ENCODE measurements around the gene BRD4.

- no peak for TF ChIP-seq CTCF (IDR thresholded peaks at IDR 0.05)
- TF ChIP-seq POLR2A (IDR thresholded peaks at IDR 0.05) = no peak
These were observed 55.6 kb downstream of the BRD4 start for GRCh38 chr19:15276620-15277215.
